Ishikawa (cell line): ENCODE data around the gene ICOS.

Experiments used
- CEBPB ChIP-seq: IDR thresholded peaks from 2 replicates; pipeline ENCODE4 v1.6.1; 2012
- CREB1 ChIP-seq: IDR thresholded peaks from 2 replicates; pipeline ENCODE4 v1.6.1; 2012; ENCODE audit warnings: low read depth
- EGR1 ChIP-seq: IDR thresholded peaks from 2 replicates; pipeline ENCODE4 v1.6.1; 2012
- EP300 ChIP-seq: IDR thresholded peaks from 2 replicates; pipeline ENCODE4 v1.6.1; 2012; ENCODE audit warnings: borderline replicate concordance
- FOXM1 ChIP-seq: IDR thresholded peaks from 2 replicates; pipeline ENCODE4 v1.6.1; 2012; ENCODE audit warnings: low read depth, borderline replicate concordance
- NFIC ChIP-seq: IDR thresholded peaks from 2 replicates; pipeline ENCODE4 v1.6.1; 2012
- RAD21 ChIP-seq: IDR thresholded peaks from 2 replicates; pipeline ENCODE4 v1.6.1; 2012; ENCODE audit warnings: low read depth
- TAF1 ChIP-seq: IDR thresholded peaks from 2 replicates; pipeline ENCODE4 v1.6.1; 2012; ENCODE audit warnings: low read depth, mild to moderate bottlenecking
- TCF12 ChIP-seq: IDR thresholded peaks from 2 replicates; pipeline ENCODE4 v1.6.1; 2012; ENCODE audit warnings: low read depth
- TEAD4 ChIP-seq: IDR thresholded peaks from 2 replicates; pipeline ENCODE4 v1.6.1; 2012
- YY1 ChIP-seq: IDR thresholded peaks from 2 replicates; pipeline ENCODE4 v1.6.1; 2012; ENCODE audit warnings: low read depth
- ZBTB7A ChIP-seq: IDR thresholded peaks from 2 replicates; pipeline ENCODE4 v1.6.1; 2012; ENCODE audit warnings: low read depth
- TF ChIP-seq, protein P1 (sequence below): IDR thresholded peaks from 2 replicates; pipeline ENCODE4 v1.6.1; 2012
- TF ChIP-seq, protein P2 (sequence below): IDR thresholded peaks from 2 replicates; pipeline ENCODE4 v1.6.1; 2012; ENCODE audit warnings: low read depth, mild to moderate bottlenecking
- TF ChIP-seq, protein P3 (sequence below): IDR thresholded peaks from 2 replicates; pipeline ENCODE4 v1.6.1; 2012

The ICOS gene, protein sequence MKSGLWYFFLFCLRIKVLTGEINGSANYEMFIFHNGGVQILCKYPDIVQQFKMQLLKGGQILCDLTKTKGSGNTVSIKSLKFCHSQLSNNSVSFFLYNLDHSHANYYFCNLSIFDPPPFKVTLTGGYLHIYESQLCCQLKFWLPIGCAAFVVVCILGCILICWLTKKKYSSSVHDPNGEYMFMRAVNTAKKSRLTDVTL

DNA sequence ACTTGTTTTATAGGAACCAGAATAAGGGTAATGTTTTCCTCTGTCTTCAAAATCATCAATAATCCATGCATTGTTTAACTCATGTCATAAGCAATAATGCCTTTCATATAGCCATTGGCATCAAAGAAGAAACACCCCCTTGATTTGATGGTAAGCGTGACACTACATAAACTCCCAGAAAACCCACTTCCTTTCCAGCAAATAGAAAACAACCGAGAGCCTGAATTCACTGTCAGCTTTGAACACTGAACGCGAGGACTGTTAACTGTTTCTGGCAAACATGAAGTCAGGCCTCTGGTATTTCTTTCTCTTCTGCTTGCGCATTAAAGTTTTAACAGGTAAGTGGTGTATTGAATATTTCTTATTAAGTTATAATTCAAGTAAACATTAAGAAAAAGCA, at the start of gene ICOS:
Gene ICOS, plus strand, starts transcription at position 229 of the 400 bp plus-strand sequence. Its CDS starts 52 bp downstream, at position 281.
- TF ChIP-seq, protein P1, sequence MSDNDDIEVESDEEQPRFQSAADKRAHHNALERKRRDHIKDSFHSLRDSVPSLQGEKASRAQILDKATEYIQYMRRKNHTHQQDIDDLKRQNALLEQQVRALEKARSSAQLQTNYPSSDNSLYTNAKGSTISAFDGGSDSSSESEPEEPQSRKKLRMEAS, result no peak
- TF ChIP-seq EP300 (no peak), TAF1 (no peak), ZBTB7A (no peak), FOXM1 (no peak), TEAD4 (no peak)

DNA sequence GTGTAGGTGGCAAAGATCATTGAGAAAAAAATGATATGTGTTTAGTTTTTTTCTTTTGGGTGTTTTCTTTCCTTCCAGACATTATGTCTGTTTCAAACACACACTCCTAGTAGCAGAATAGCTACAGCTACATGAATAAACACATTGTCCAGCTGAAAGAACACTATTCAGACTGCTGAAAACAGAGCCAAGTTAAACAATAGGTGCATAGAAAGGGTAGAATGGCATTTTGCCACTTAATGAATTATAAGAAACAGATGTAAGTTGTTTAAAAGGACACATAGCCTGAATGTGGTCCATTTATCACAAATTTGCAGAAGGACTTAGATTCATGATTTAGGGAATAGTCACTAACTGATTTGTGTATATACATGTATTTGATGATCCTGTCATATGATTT, 48.9 kb upstream of the ICOS start:
- TF ChIP-seq CREB1, result no peak
- no peak for TF ChIP-seq YY1
- TF ChIP-seq, protein P2, sequence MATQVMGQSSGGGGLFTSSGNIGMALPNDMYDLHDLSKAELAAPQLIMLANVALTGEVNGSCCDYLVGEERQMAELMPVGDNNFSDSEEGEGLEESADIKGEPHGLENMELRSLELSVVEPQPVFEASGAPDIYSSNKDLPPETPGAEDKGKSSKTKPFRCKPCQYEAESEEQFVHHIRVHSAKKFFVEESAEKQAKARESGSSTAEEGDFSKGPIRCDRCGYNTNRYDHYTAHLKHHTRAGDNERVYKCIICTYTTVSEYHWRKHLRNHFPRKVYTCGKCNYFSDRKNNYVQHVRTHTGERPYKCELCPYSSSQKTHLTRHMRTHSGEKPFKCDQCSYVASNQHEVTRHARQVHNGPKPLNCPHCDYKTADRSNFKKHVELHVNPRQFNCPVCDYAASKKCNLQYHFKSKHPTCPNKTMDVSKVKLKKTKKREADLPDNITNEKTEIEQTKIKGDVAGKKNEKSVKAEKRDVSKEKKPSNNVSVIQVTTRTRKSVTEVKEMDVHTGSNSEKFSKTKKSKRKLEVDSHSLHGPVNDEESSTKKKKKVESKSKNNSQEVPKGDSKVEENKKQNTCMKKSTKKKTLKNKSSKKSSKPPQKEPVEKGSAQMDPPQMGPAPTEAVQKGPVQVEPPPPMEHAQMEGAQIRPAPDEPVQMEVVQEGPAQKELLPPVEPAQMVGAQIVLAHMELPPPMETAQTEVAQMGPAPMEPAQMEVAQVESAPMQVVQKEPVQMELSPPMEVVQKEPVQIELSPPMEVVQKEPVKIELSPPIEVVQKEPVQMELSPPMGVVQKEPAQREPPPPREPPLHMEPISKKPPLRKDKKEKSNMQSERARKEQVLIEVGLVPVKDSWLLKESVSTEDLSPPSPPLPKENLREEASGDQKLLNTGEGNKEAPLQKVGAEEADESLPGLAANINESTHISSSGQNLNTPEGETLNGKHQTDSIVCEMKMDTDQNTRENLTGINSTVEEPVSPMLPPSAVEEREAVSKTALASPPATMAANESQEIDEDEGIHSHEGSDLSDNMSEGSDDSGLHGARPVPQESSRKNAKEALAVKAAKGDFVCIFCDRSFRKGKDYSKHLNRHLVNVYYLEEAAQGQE, result no peak
- no peak for TF ChIP-seq CEBPB
- no peak for TF ChIP-seq TEAD4
- no peak for TF ChIP-seq NFIC
- TF ChIP-seq, protein P1, result no peak
- no peak for TF ChIP-seq FOXM1
- TF ChIP-seq ZBTB7A, result no peak
- no peak for TF ChIP-seq RAD21
- TF ChIP-seq EP300, result no peak
- TF ChIP-seq, protein P3, sequence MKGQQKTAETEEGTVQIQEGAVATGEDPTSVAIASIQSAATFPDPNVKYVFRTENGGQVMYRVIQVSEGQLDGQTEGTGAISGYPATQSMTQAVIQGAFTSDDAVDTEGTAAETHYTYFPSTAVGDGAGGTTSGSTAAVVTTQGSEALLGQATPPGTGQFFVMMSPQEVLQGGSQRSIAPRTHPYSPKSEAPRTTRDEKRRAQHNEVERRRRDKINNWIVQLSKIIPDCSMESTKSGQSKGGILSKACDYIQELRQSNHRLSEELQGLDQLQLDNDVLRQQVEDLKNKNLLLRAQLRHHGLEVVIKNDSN, result no peak
- no peak for TF ChIP-seq TAF1
- no peak for TF ChIP-seq TCF12

DNA sequence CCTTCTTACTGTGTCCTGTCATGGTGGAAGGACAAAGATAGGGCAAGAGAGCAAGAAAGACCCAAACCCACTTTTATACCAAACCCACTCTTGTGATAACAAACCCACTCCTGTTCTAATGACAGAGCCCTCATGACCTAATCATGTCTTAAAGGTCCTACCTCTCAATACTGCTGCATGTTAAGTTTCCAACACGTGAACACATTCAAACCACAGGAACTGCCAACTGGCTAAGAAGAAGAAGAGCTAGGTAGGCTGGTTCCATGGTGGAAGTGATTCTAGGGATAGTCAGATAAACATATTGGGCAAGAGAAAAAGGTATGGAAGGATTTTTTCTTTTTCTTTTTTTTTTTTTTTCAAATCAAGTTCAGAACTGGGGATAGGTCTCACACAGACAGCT, 47.0 kb upstream of the ICOS start:
- TF ChIP-seq EGR1 (no peak), TAF1 (no peak), FOXM1 (no peak), NFIC (no peak), TCF12 (no peak), CEBPB (no peak), TEAD4 (no peak), ZBTB7A (no peak), CREB1 (no peak), RAD21 (no peak), EP300 (no peak)
- TF ChIP-seq, protein P2, result no peak
- TF ChIP-seq, protein P1, result no peak
- TF ChIP-seq, protein P3, result no peak

DNA sequence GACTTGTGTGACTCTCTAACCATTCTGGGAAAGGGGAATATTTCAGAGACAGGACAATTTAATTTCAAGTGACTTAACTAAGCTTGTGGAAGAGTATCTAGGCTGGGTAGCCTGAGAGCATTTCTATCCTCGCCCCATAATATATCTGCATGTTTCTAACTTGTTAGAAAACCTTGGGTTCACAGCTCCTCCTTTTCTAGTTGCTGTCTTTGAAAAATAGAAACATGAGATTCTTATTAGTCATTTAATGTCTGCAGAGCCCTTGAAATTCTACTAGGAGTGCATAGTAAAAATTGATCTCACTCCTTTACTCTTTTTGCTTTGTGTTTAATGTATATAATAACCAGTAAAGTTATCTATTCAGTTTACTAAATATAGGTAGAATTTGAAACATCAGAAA, 46.6 kb upstream of the ICOS start:
- no peak for TF ChIP-seq FOXM1
- no peak for TF ChIP-seq CEBPB
- TF ChIP-seq RAD21, result no peak
- no peak for TF ChIP-seq ZBTB7A
- no peak for TF ChIP-seq TCF12
- TF ChIP-seq, protein P2, result no peak
- TF ChIP-seq TEAD4, result no peak
- no peak for TF ChIP-seq EP300
- no peak for TF ChIP-seq TAF1
- TF ChIP-seq EGR1, result no peak
- TF ChIP-seq NFIC, result no peak
- TF ChIP-seq CREB1, result no peak
- TF ChIP-seq YY1, result no peak
- TF ChIP-seq, protein P3, result no peak
- TF ChIP-seq, protein P1, result no peak
